ENCODE measurements around the gene BLOC1S3. TPM values are rescaled to one million over a fixed set of nuclear protein-coding genes. Genes with fewer than 3 reads are reported as not detected.

The BLOC1S3 gene
- total RNA-seq, 1 donor from 2014 or later = 17.8 TPM

- H3K4me3 ChIP-seq = no peak overlapping the region
- H3K27me3 ChIP-seq = peaks cover 42% of the 10 kb centered on the region
- TF ChIP-seq CTCF (IDR thresholded peaks at IDR 0.05) = no peak
- intact Hi-C loops (cut with DNase I) = no loop called here
- H3K9me3 ChIP-seq = no peaks in the 10 kb centered on the region
- peaks cover 38% of the 10 kb centered on the region for H3K4me1 ChIP-seq
- no peaks in the 10 kb centered on the region for H3K36me3 ChIP-seq
- no peak overlapping the region for H3K27ac ChIP-seq
- ATAC-seq (peak; percentile 41), DNase-seq (no peak)
Observed at GRCh38 chr19:45215391-45216191, 37.0 kb downstream of the BLOC1S3 start.

GRCh38 chr19:45216667-45217066, 38.1 kb downstream of the BLOC1S3 start:
- H3K9me3 ChIP-seq = no peaks in the 10 kb centered on the region
- no peak overlapping the region for H3K27ac ChIP-seq
- H3K4me1 ChIP-seq = peaks cover 29% of the 10 kb centered on the region
- DNase-seq = no peak
- H3K36me3 ChIP-seq = no peaks in the 10 kb centered on the region
- ATAC-seq = no peak
- TF ChIP-seq CTCF (IDR thresholded peaks at IDR 0.05) = no peak
- H3K4me3 ChIP-seq = no peak overlapping the region
- peaks cover 42% of the 10 kb centered on the region for H3K27me3 ChIP-seq
- intact Hi-C loops (cut with DNase I) = no loop called here

GRCh38 chr19:45217193-45217956, 38.8 kb downstream of the BLOC1S3 start:
- ATAC-seq (peak; percentile 10), DNase-seq (no peak)
- intact Hi-C loops (cut with DNase I) = no loop called here
- H3K27me3 ChIP-seq = peaks cover 42% of the 10 kb centered on the region
- no peak overlapping the region for H3K4me3 ChIP-seq
- peaks cover 24% of the 10 kb centered on the region for H3K4me1 ChIP-seq
- H3K27ac ChIP-seq = no peak overlapping the region
- TF ChIP-seq CTCF (IDR thresholded peaks at IDR 0.05) = no peak
- H3K9me3 ChIP-seq = no peaks in the 10 kb centered on the region
- no peaks in the 10 kb centered on the region for H3K36me3 ChIP-seq

- intact Hi-C loops (cut with DNase I) = no loop called here
- ATAC-seq (no peak), DNase-seq (no peak)
- Histone ChIP-seq H3K27ac (no peak overlapping the region), H3K4me3 (no peak overlapping the region), H3K4me1 (peaks cover 20% of the 10 kb centered on the region), H3K36me3 (no peaks in the 10 kb centered on the region), H3K27me3 (peaks cover 42% of the 10 kb centered on the region), H3K9me3 (no peaks in the 10 kb centered on the region)
- TF ChIP-seq CTCF (IDR thresholded peaks at IDR 0.05) = no peak
Observed at GRCh38 chr19:45217957-45218334, 39.4 kb downstream of the BLOC1S3 start.

GRCh38 chr19:45218426-45218825, 39.8 kb downstream of the BLOC1S3 start:
- ATAC-seq = no peak
- Histone ChIP-seq H3K4me1 (peaks cover 18% of the 10 kb centered on the region), H3K27me3 (peaks cover 42% of the 10 kb centered on the region), H3K4me3 (no peak overlapping the region), H3K27ac (no peak overlapping the region), H3K9me3 (no peaks in the 10 kb centered on the region), H3K36me3 (no peaks in the 10 kb centered on the region)
- intact Hi-C loops (cut with DNase I) = no loop called here
- no peak for DNase-seq
- no peak for TF ChIP-seq CTCF (IDR thresholded peaks at IDR 0.05)

All from upper lobe of right lung (tissue), 1 donor.